HG03039 (cell line): ENCODE measurements around the gene FLT1.

Experiments
- ATAC-seq: cut with Tn5 transposase; IDR thresholded peaks from one replicate; pipeline ENCODE4 v1.9.1; 2021; ENCODE audit warnings: mild to moderate bottlenecking, moderate library complexity; ENCODE audit not compliant: unreplicated experiment

The FLT1 gene

GRCh38 chr13:28257305-28257704 is 237.6 kb downstream of the FLT1 start:
- no peak for ATAC-seq

DNA sequence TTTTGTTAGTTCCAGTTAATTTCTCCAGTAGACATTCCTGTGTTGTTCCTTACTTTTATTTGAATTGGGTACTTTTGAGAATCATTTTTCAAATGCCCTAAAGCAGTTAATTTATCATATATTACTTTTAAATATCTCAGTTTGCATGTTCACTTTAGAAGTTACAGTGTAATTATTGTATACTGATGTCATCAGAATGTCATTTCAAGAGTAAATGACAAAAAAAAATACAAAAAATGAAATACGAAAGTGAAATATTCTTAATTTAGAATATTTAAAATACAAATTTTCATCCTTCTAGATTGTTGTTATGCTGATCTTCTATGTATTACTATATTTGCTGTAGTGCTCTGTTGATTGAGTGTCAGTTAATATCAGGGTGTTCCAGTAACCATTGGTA is 242.4 kb downstream of the FLT1 start:
- ATAC-seq, result no peak

DNA sequence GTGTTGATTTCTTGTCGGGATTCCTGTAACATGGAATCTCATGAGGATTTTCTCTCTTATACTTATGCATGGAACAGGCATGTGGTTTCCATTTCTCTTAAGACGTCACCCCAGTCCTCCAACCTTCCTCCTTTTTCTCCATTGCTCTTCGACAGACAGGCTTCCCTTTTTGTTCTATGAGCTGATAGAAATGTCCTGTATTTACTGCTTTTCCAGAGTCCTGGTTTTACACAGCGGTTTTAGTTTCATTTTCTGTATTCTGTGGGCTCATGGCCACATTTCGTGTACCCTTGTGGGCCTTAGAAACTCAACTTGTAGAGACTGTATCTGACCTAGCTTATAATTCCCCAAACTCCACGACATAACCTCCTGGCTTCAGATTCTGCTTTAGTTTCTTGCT is 243.5 kb downstream of the FLT1 start:
- no peak for ATAC-seq

GRCh38 chr13:28250542-28250941 is 244.4 kb downstream of the FLT1 start:
- ATAC-seq, result no peak
